Calu3 (cell line): ENCODE results near the gene PDCD4. TPM values are rescaled to one million over a fixed set of nuclear protein-coding genes. Genes with fewer than 3 reads are reported as not detected.

Source experiments
- BruUV-seq: library from RNA; stranded (reverse); fragments of 400-500 nt; replicated peaks from 2 replicates; lab custom pipeline; 2021; lab: Mats Ljungman, UMichigan
- CTCF ChIA-PET: fragments of 300-600 bp; sonication (Branson Sonifier 250); formaldehyde crosslinking; loops from one replicate; lab custom pipeline; 2022; ENCODE audit warnings: antibody characterized with exemption; lab: Charles Lee
- DNase-seq: peaks from one replicate; pipeline ENCODE4 v3.0.0; 2022
- H3K27ac Mint-ChIP-seq: one replicate; pipeline ENCODE4 v1.8.0; 2022; ENCODE audit warnings: mixed read lengths; ENCODE audit not compliant: unreplicated experiment
- H3K27me3 Mint-ChIP-seq: one replicate; pipeline ENCODE4 v1.8.0; 2022; ENCODE audit warnings: mixed read lengths; ENCODE audit not compliant: unreplicated experiment
- H3K36me3 Mint-ChIP-seq: one replicate; pipeline ENCODE4 v1.8.0; 2022; ENCODE audit warnings: mild to moderate bottlenecking, moderate library complexity, mixed read lengths; ENCODE audit not compliant: insufficient read depth, unreplicated experiment
- H3K4me1 Mint-ChIP-seq: one replicate; pipeline ENCODE4 v1.8.0; 2022; ENCODE audit warnings: mild to moderate bottlenecking, low read depth, mixed read lengths; ENCODE audit not compliant: unreplicated experiment
- H3K4me3 Mint-ChIP-seq: one replicate; pipeline ENCODE4 v1.8.0; 2022; ENCODE audit warnings: mild to moderate bottlenecking, low read depth, moderate library complexity, mixed read lengths; ENCODE audit not compliant: unreplicated experiment
- H3K9me3 Mint-ChIP-seq: one replicate; pipeline ENCODE4 v1.8.0; 2022; ENCODE audit warnings: low read depth, mixed read lengths; ENCODE audit not compliant: unreplicated experiment
- intact Hi-C: fragments of 100-400 bp; cut with micrococcal nuclease; formaldehyde crosslinking; loops from one replicate; pipeline ENCODE4 v1.10.0; 2022; ENCODE audit not compliant: unreplicated experiment
- total RNA-seq: library from RNA; stranded (reverse); gene quantifications from 2 replicates; pipeline ENCODE4 v1.2.3, GENCODE V29; 2022
- TF ChIP-seq, protein P1 (sequence below): fragments of 200-600 bp; IDR thresholded peaks from one replicate; pipeline ENCODE4 v1.8.0; 2022; ENCODE audit warnings: antibody characterized with exemption; ENCODE audit not compliant: unreplicated experiment

PDCD4 gene
- total RNA-seq, 1 experiment from 2014 or later, result 26.1 TPM

- Mint-ChIP-seq H3K36me3 (no peaks in the 10 kb centered on the region), H3K27me3 (no peaks in the 10 kb centered on the region), H3K27ac (no peak overlapping the region), H3K9me3 (peaks cover 2% of the 10 kb centered on the region), H3K4me3 (no peak overlapping the region), H3K4me1 (peaks cover 22% of the 10 kb centered on the region)
- no peak for DNase-seq
- intact Hi-C loops, result no loop called here
- CTCF ChIA-PET, result interaction anchor here (0.9 kb wide), 1 partner anchor 11 kb away, joined by 3 read pairs; the partner anchor contains the start of gene PDCD4
- no TSS peak for BruUV-seq
- TF ChIP-seq, protein P1, sequence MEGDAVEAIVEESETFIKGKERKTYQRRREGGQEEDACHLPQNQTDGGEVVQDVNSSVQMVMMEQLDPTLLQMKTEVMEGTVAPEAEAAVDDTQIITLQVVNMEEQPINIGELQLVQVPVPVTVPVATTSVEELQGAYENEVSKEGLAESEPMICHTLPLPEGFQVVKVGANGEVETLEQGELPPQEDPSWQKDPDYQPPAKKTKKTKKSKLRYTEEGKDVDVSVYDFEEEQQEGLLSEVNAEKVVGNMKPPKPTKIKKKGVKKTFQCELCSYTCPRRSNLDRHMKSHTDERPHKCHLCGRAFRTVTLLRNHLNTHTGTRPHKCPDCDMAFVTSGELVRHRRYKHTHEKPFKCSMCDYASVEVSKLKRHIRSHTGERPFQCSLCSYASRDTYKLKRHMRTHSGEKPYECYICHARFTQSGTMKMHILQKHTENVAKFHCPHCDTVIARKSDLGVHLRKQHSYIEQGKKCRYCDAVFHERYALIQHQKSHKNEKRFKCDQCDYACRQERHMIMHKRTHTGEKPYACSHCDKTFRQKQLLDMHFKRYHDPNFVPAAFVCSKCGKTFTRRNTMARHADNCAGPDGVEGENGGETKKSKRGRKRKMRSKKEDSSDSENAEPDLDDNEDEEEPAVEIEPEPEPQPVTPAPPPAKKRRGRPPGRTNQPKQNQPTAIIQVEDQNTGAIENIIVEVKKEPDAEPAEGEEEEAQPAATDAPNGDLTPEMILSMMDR, result no peak
Measured at GRCh38 chr10:110860576-110861241, 11.0 kb upstream of the PDCD4 start.

GRCh38 chr10:110861476-110861875 is 10.3 kb upstream of the PDCD4 start:
- H3K4me3 Mint-ChIP-seq, result no peak overlapping the region
- H3K9me3 Mint-ChIP-seq, result no peaks in the 10 kb centered on the region
- no peak for DNase-seq
- no TSS peak for BruUV-seq
- no peaks in the 10 kb centered on the region for H3K27me3 Mint-ChIP-seq
- CTCF ChIA-PET, result interaction anchor here (0.9 kb wide), 1 partner anchor 10 kb away, joined by 3 read pairs; the partner anchor contains the start of gene PDCD4
- TF ChIP-seq, protein P1, result no peak
- intact Hi-C loops, result no loop called here
- no peaks in the 10 kb centered on the region for H3K36me3 Mint-ChIP-seq
- H3K27ac Mint-ChIP-seq, result no peak overlapping the region
- H3K4me1 Mint-ChIP-seq, result peaks cover 25% of the 10 kb centered on the region

DNA sequence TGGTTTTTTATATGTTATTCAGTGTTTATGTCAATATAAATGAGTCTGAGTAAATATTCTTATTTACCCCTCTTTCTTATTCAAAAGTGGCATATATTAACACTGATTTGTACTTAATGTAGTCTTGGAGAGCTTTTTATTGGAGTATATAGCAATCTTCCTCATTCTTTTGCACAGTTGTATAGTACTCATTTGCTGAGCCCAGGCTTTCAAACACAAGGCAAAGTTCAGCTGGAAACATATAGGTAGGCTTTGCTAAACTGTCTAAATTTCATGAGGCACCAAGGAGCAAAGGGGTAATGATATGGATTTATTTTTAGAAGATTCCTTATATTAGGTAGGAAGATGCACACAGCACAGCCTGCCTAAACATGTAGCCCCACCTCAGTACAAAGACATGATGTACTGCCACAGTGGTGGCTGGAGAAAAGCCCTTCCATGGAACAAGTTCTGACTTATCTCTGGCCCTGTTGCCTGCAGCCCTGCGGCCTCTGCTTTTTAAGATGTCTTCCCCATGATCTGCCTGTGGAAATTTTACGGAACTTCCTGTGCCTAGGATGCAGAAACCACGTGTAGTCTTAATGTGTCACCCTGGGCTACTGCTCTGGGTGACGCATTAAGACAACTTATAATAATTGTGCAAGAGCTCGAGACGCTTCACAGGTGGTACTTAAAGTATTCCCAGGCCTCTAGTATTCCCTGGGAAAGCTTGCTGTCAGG is 9.6 kb upstream of the PDCD4 start:
- no peak overlapping the region for H3K27ac Mint-ChIP-seq
- no peaks in the 10 kb centered on the region for H3K9me3 Mint-ChIP-seq
- TF ChIP-seq, protein P1, result no peak
- peaks cover 25% of the 10 kb centered on the region for H3K4me1 Mint-ChIP-seq
- no peaks in the 10 kb centered on the region for H3K27me3 Mint-ChIP-seq
- CTCF ChIA-PET, result no interaction called here
- intact Hi-C loops, result no loop called here
- H3K36me3 Mint-ChIP-seq, result no peaks in the 10 kb centered on the region
- BruUV-seq, result no TSS peak
- H3K4me3 Mint-ChIP-seq, result no peak overlapping the region
- DNase-seq, result no peak

GRCh38 chr10:110862961-110863360 is 8.8 kb upstream of the PDCD4 start:
- CTCF ChIA-PET, result no interaction called here
- BruUV-seq, result no TSS peak
- H3K27me3 Mint-ChIP-seq, result no peaks in the 10 kb centered on the region
- TF ChIP-seq, protein P1, result no peak
- H3K27ac Mint-ChIP-seq, result no peak overlapping the region
- no peak for DNase-seq
- no peak overlapping the region for H3K4me3 Mint-ChIP-seq
- H3K36me3 Mint-ChIP-seq, result no peaks in the 10 kb centered on the region
- H3K9me3 Mint-ChIP-seq, result no peaks in the 10 kb centered on the region
- intact Hi-C loops, result no loop called here
- peaks cover 23% of the 10 kb centered on the region for H3K4me1 Mint-ChIP-seq
